Tibial nerve (tissue), 3 donors: ENCODE results near the gene C22orf15.

ENCODE experiments used
- POLR2A ChIP-seq, 2 donors: fragments of 450-650 bp; IDR thresholded peaks; one replicate each; pipeline ENCODE4 v1.6.1; 2017; ENCODE audit warnings: antibody characterized with exemption in 2 of 2, mild to moderate bottlenecking in 2 of 2, moderate library complexity in 2 of 2
- TF ChIP-seq, protein P1 (sequence below), 5 experiments: fragments of 200-600 bp in 3 of 5; fragments of 450-650 bp in 2 of 5; sonication (generic) in 3 of 5; IDR thresholded peaks; one replicate each; pipeline ENCODE4 v1.5.1; 2016 to 2019; ENCODE audit warnings: antibody characterized with exemption in 5 of 5, mild to moderate bottlenecking in 3 of 5, moderate library complexity in 2 of 5

DNA sequence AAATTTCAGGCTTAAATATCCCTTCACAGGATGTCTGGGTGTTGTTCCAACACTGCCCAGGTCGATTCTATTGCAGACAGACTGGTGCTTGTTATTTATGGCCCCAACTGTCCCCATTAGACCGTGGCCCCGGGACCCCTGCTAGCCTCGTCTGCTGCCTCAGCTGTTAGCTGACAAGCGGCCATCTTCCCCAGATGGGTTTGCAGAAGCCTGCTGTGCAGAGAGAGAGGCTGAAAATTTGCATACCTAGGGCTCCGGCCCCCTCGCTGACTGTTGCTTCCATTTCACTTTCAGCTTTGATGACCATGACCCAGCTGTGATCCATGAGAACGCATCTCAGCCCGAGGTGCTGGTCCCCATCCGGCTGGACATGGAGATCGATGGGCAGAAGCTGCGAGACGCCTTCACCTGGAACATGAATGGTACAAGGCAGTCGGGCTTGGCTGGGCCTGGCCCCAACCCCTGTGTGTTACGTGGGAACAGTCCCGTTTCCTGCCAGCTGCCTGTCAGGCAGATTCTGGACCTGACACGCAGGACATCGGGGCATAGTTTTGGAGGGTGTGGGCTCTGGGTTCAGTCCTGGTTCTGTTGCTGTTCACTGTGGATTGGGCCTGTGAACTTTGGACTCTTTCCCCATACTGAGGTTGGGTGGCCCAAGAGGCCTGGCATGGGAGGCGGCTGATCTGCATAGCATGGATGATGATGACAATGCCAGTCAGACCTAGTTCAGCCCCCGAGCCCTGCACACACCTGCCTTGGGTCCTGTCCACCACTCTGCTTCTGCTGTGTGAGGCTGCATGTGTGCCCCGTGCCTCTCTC, 40.4 kb downstream of the C22orf15 start:
- TF ChIP-seq, protein P1, sequence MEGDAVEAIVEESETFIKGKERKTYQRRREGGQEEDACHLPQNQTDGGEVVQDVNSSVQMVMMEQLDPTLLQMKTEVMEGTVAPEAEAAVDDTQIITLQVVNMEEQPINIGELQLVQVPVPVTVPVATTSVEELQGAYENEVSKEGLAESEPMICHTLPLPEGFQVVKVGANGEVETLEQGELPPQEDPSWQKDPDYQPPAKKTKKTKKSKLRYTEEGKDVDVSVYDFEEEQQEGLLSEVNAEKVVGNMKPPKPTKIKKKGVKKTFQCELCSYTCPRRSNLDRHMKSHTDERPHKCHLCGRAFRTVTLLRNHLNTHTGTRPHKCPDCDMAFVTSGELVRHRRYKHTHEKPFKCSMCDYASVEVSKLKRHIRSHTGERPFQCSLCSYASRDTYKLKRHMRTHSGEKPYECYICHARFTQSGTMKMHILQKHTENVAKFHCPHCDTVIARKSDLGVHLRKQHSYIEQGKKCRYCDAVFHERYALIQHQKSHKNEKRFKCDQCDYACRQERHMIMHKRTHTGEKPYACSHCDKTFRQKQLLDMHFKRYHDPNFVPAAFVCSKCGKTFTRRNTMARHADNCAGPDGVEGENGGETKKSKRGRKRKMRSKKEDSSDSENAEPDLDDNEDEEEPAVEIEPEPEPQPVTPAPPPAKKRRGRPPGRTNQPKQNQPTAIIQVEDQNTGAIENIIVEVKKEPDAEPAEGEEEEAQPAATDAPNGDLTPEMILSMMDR (IDR thresholded peaks at IDR 0.05): no peak
- TF ChIP-seq POLR2A (IDR thresholded peaks at IDR 0.05): no peak
